ENCODE data around the gene FAM120AOS. TPM values are rescaled to one million over a fixed set of nuclear protein-coding genes. Genes with fewer than 3 reads are reported as not detected.
A peak's percentile ranks its signal among the peaks of the same experiment; 100 is the strongest.

The FAM120AOS gene
- total RNA-seq, 1 experiment from 2014 or later = 50.5 TPM

DNA sequence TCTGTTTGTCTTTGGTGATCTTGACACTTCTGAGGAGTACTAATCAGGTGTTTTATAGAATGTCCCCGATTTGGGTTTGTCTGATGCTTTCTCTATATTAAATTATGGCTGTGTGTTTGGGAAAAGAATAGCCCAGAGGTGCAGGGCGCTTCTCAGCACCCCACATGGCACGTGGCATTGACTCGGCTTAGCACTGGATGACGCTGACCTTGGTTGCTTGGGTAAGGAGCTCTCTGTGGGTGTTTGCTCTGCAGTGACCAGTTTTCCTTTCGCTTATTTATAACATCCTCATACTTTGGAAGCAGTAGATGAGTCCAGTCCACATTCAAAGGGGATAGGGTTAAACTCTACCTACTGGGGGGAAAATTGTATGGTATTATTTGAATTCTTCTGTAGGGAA is 12.5 kb upstream of the FAM120AOS start:
- Mint-ChIP-seq H3K9me3 (ENCODE audit: low read depth, unreplicated experiment) (no peaks in the 10 kb centered on the region), H3K4me3 (ENCODE audit: low read depth, unreplicated experiment) (peak overlapping the region; percentile 15), H3K27me3 (ENCODE audit: unreplicated experiment) (no peaks in the 10 kb centered on the region), H3K27ac (ENCODE audit: unreplicated experiment) (peak overlapping the region; percentile 85), H3K36me3 (ENCODE audit: insufficient read depth, unreplicated experiment) (peaks cover 19% of the 10 kb centered on the region), H3K4me1 (ENCODE audit: low read depth, unreplicated experiment) (peaks cover 55% of the 10 kb centered on the region)
- DNase-seq = peak; percentile 28
- CTCF ChIA-PET = no interaction called here
- intact Hi-C loops (cut with micrococcal nuclease; ENCODE audit: unreplicated experiment) = loop anchor here (2.0 kb wide), 1 partner anchor 13 kb away; the partner anchor contains the start of gene FAM120AOS
- TF ChIP-seq, protein P1, sequence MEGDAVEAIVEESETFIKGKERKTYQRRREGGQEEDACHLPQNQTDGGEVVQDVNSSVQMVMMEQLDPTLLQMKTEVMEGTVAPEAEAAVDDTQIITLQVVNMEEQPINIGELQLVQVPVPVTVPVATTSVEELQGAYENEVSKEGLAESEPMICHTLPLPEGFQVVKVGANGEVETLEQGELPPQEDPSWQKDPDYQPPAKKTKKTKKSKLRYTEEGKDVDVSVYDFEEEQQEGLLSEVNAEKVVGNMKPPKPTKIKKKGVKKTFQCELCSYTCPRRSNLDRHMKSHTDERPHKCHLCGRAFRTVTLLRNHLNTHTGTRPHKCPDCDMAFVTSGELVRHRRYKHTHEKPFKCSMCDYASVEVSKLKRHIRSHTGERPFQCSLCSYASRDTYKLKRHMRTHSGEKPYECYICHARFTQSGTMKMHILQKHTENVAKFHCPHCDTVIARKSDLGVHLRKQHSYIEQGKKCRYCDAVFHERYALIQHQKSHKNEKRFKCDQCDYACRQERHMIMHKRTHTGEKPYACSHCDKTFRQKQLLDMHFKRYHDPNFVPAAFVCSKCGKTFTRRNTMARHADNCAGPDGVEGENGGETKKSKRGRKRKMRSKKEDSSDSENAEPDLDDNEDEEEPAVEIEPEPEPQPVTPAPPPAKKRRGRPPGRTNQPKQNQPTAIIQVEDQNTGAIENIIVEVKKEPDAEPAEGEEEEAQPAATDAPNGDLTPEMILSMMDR (IDR thresholded peaks at IDR 0.05; ENCODE audit: unreplicated experiment) = no peak
- BruUV-seq (replicated peaks) = no TSS peak

DNA sequence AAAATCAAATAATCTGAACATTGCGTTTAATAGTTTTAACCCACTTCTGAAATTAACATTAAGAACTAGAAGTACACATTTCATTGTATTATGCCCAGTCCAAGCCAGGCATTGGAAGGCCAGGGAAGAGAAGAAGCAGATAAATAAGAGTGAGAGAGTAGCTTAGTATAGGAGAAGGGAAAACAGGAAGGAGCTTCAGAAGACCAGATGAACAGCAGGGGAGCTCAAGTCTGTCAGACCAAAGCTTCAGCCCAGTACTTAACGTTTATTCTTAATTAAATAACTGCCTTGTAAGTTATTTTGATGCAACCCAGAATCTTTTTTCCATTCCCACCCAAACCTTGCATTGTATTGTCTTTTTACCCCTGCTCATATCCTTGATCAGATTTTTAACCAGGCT is 11.5 kb upstream of the FAM120AOS start:
- no peaks in the 10 kb centered on the region for H3K27me3 Mint-ChIP-seq (ENCODE audit: unreplicated experiment)
- no peak for DNase-seq
- peak overlapping the region; percentile 50 for H3K27ac Mint-ChIP-seq (ENCODE audit: unreplicated experiment)
- peaks cover 46% of the 10 kb centered on the region for H3K4me1 Mint-ChIP-seq (ENCODE audit: low read depth, unreplicated experiment)
- BruUV-seq (replicated peaks) = no TSS peak
- intact Hi-C loops (cut with micrococcal nuclease; ENCODE audit: unreplicated experiment) = no loop called here
- H3K36me3 Mint-ChIP-seq (ENCODE audit: insufficient read depth, unreplicated experiment) = peaks cover 18% of the 10 kb centered on the region
- TF ChIP-seq, protein P1 (IDR thresholded peaks at IDR 0.05; ENCODE audit: unreplicated experiment) = no peak
- H3K9me3 Mint-ChIP-seq (ENCODE audit: low read depth, unreplicated experiment) = no peaks in the 10 kb centered on the region
- no peak overlapping the region for H3K4me3 Mint-ChIP-seq (ENCODE audit: low read depth, unreplicated experiment)
- CTCF ChIA-PET = interaction anchor here (1.1 kb wide), 1 partner anchor 11 kb away, joined by 4 read pairs; the partner anchor contains the start of gene FAM120AOS

GRCh38 chr9:93464395-93464794 is 11.0 kb upstream of the FAM120AOS start:
- intact Hi-C loops (cut with micrococcal nuclease; ENCODE audit: unreplicated experiment) = no loop called here
- Mint-ChIP-seq H3K27me3 (ENCODE audit: unreplicated experiment) (no peaks in the 10 kb centered on the region), H3K4me3 (ENCODE audit: low read depth, unreplicated experiment) (no peak overlapping the region), H3K9me3 (ENCODE audit: low read depth, unreplicated experiment) (no peaks in the 10 kb centered on the region), H3K4me1 (ENCODE audit: low read depth, unreplicated experiment) (peaks cover 45% of the 10 kb centered on the region), H3K36me3 (ENCODE audit: insufficient read depth, unreplicated experiment) (peaks cover 18% of the 10 kb centered on the region), H3K27ac (ENCODE audit: unreplicated experiment) (peak overlapping the region; percentile 50)
- CTCF ChIA-PET = interaction anchor here (1.1 kb wide), 1 partner anchor 11 kb away, joined by 4 read pairs; the partner anchor contains the start of gene FAM120AOS
- TF ChIP-seq, protein P1 (IDR thresholded peaks at IDR 0.05; ENCODE audit: unreplicated experiment) = no peak
- no peak for DNase-seq
- BruUV-seq (replicated peaks) = no TSS peak

- intact Hi-C loops (cut with micrococcal nuclease; ENCODE audit: unreplicated experiment) = no loop called here
- Mint-ChIP-seq H3K4me1 (ENCODE audit: low read depth, unreplicated experiment) (peaks cover 45% of the 10 kb centered on the region), H3K27ac (ENCODE audit: unreplicated experiment) (peak overlapping the region; percentile 50), H3K27me3 (ENCODE audit: unreplicated experiment) (no peaks in the 10 kb centered on the region), H3K9me3 (ENCODE audit: low read depth, unreplicated experiment) (no peaks in the 10 kb centered on the region), H3K36me3 (ENCODE audit: insufficient read depth, unreplicated experiment) (peaks cover 12% of the 10 kb centered on the region), H3K4me3 (ENCODE audit: low read depth, unreplicated experiment) (no peak overlapping the region)
- no TSS peak for BruUV-seq (replicated peaks)
- TF ChIP-seq, protein P1 (IDR thresholded peaks at IDR 0.05; ENCODE audit: unreplicated experiment) = no peak
- CTCF ChIA-PET = no interaction called here
- no peak for DNase-seq
Measured at GRCh38 chr9:93463638-93464248, 10.4 kb upstream of the FAM120AOS start.
